HEK293T (cell line): Measurements from ENCODE around the gene AKAP11.

Source experiments
- CTCF ChIA-PET: fragments of 350-600 bp; formaldehyde crosslinking; extraction: SDS; loops from one replicate; lab custom pipeline; 2021; ENCODE audit warnings: antibody characterized with exemption, inconsistent platforms; lab: Yijun Ruan, JAX
- POLR2A ChIA-PET: fragments of 350-600 bp; formaldehyde crosslinking; extraction: SDS; loops from one replicate; lab custom pipeline; 2020; ENCODE audit warnings: antibody characterized with exemption, inconsistent platforms; lab: Yijun Ruan, JAX
- DNase-seq: peaks from one replicate; pipeline ENCODE4 v3.0.0; 2012; ENCODE audit warnings: mixed read lengths; ENCODE audit errors: extremely low spot score
- ARNT ChIP-seq: fragments of 450-650 bp; IDR thresholded peaks from 2 replicates; pipeline ENCODE4 v1.6.1; 2017; ENCODE audit warnings: mild to moderate bottlenecking
- BHLHE40 ChIP-seq: fragments of 450-650 bp; IDR thresholded peaks from 2 replicates; pipeline ENCODE4 v1.6.1; 2016; ENCODE audit warnings: mild to moderate bottlenecking, moderate library complexity, borderline replicate concordance
- CTBP1 ChIP-seq: fragments of 450-650 bp; IDR thresholded peaks from 2 replicates; pipeline ENCODE4 v1.6.1; 2016; ENCODE audit warnings: borderline replicate concordance
- ELF4 ChIP-seq: fragments of 450-650 bp; IDR thresholded peaks from 2 replicates; pipeline ENCODE4 v1.6.1; 2017; ENCODE audit warnings: antibody characterized with exemption
- FOXA1 ChIP-seq: fragments of 450-650 bp; IDR thresholded peaks from 2 replicates; pipeline ENCODE4 v1.6.1; 2016; ENCODE audit warnings: mild to moderate bottlenecking
- FOXK2 ChIP-seq: fragments of 450-650 bp; IDR thresholded peaks from 2 replicates; pipeline ENCODE4 v1.6.1; 2016; ENCODE audit warnings: mild to moderate bottlenecking
- FOXM1 ChIP-seq: fragments of 450-650 bp; IDR thresholded peaks from 2 replicates; pipeline ENCODE4 v1.6.1; 2017; ENCODE audit warnings: mild to moderate bottlenecking, borderline replicate concordance
- HDGF ChIP-seq: fragments of 450-650 bp; IDR thresholded peaks from 2 replicates; pipeline ENCODE4 v1.6.1; 2017; ENCODE audit warnings: antibody characterized with exemption, borderline replicate concordance
- L3MBTL2 ChIP-seq: fragments of 450-650 bp; conservative IDR thresholded peaks from 2 replicates; pipeline ENCODE4 v1.6.1; 2016; ENCODE audit warnings: mild to moderate bottlenecking
- LEF1 ChIP-seq: fragments of 450-650 bp; IDR thresholded peaks from 2 replicates; pipeline ENCODE4 v1.6.1; 2017; ENCODE audit warnings: mild to moderate bottlenecking, borderline replicate concordance
- NFRKB ChIP-seq: fragments of 450-650 bp; IDR thresholded peaks from 2 replicates; pipeline ENCODE4 v1.6.1; 2016; ENCODE audit warnings: mild to moderate bottlenecking, moderate library complexity
- SP1 ChIP-seq: fragments of 450-650 bp; IDR thresholded peaks from 2 replicates; pipeline ENCODE4 v1.6.1; 2017
- SUZ12 ChIP-seq: fragments of 450-650 bp; IDR thresholded peaks from 2 replicates; pipeline ENCODE4 v1.6.1; 2016; ENCODE audit warnings: mild to moderate bottlenecking
- TARDBP ChIP-seq: fragments of 450-650 bp; IDR thresholded peaks from 2 replicates; pipeline ENCODE4 v1.6.1; 2016
- ZNF384 ChIP-seq: fragments of 450-650 bp; IDR thresholded peaks from 2 replicates; pipeline ENCODE4 v1.6.1; 2016
- TF ChIP-seq, protein P1 (sequence below): fragments of 450-650 bp; IDR thresholded peaks from 2 replicates; pipeline ENCODE4 v1.6.1; 2016

Gene AKAP11

DNA sequence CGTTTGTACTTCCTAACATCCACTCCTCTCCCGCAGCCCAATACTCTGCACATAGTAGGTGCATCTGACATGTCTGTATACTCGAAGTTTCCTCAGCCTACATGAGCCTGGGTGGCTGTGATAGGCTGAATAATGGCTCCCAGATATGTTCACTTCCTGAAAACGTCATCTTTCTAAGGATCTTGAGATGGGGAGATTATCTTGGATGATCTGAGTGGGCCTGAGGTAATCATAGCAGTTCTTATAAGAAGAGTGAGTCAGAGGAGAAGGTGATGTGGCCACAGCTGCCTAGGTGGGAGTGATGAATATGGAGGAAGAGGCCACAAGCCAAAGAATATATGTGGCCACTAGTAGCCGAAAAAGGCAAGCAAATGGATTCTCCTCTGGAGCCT is 84.2 kb downstream of the AKAP11 start:
- POLR2A ChIA-PET = no interaction called here
- DNase-seq = no peak
- no peak for TF ChIP-seq BHLHE40
- TF ChIP-seq L3MBTL2 = no peak
- no peak for TF ChIP-seq ZNF384
- TF ChIP-seq, protein P1, sequence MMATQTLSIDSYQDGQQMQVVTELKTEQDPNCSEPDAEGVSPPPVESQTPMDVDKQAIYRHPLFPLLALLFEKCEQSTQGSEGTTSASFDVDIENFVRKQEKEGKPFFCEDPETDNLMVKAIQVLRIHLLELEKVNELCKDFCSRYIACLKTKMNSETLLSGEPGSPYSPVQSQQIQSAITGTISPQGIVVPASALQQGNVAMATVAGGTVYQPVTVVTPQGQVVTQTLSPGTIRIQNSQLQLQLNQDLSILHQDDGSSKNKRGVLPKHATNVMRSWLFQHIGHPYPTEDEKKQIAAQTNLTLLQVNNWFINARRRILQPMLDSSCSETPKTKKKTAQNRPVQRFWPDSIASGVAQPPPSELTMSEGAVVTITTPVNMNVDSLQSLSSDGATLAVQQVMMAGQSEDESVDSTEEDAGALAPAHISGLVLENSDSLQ = no peak
- no peak for TF ChIP-seq FOXA1
- CTCF ChIA-PET = no interaction called here

DNA sequence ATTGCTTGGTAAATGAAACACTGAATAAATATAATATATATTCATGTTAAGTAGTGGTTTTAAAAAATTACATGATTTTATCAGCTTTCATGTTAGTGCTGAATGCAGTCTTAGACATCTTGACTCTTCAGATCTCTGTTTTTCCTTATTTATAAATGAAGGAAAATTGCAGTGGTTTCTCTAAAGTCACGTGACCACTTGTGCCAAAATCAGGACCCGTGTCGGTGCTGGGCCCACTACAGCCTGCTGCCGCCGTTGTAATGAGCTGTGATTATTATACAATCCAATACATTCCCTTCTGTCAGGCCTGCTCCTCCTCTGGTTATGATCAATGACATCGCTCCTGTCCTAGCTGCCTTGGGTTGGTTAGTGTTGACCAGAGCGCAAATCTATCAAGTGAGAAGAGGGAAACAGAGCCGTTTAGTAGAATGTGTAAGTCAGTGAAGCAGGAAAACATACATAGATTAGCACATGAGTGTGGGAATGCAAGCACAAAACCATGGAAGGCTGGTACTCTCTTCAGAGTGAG is 88.2 kb downstream of the AKAP11 start:
- POLR2A ChIA-PET = no interaction called here
- DNase-seq = no peak
- TF ChIP-seq FOXM1 = no peak
- no peak for TF ChIP-seq NFRKB
- no peak for TF ChIP-seq L3MBTL2
- TF ChIP-seq TARDBP = no peak
- TF ChIP-seq FOXA1 = no peak
- no peak for TF ChIP-seq LEF1
- TF ChIP-seq BHLHE40 = no peak
- TF ChIP-seq SP1 = no peak
- TF ChIP-seq FOXK2 = no peak
- CTCF ChIA-PET = no interaction called here

DNA sequence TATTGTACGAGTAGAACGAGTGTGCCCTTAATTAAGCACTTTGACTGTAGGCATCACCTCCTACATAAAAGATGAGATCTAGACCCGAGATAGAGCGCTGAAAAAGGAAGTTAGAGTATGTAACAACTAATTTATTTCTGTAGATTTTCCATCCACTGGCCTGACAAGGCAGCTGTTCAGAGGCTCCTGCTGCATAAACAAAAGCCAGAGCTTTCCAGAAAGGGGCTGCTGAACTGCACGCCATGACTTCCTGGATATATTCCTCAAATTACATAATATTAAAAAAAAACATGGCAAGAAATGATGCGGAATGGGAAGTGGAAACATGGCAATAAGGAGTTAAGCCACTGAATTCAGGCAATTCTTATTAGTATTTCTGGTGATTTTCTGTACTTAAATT is 89.7 kb downstream of the AKAP11 start:
- DNase-seq = no peak
- ChIA-PET CTCF (interaction anchor here (0.7 kb wide), 1 partner anchor 78 kb away, joined by 9 read pairs; no protein-coding TSS in a partner anchor), POLR2A (no interaction called here)
- TF ChIP-seq SUZ12 (no peak), TARDBP (no peak), FOXA1 (no peak), ARNT (no peak), BHLHE40 (no peak), NFRKB (no peak), LEF1 (no peak), FOXM1 (no peak), CTBP1 (no peak)
- TF ChIP-seq, protein P1 = no peak

DNA sequence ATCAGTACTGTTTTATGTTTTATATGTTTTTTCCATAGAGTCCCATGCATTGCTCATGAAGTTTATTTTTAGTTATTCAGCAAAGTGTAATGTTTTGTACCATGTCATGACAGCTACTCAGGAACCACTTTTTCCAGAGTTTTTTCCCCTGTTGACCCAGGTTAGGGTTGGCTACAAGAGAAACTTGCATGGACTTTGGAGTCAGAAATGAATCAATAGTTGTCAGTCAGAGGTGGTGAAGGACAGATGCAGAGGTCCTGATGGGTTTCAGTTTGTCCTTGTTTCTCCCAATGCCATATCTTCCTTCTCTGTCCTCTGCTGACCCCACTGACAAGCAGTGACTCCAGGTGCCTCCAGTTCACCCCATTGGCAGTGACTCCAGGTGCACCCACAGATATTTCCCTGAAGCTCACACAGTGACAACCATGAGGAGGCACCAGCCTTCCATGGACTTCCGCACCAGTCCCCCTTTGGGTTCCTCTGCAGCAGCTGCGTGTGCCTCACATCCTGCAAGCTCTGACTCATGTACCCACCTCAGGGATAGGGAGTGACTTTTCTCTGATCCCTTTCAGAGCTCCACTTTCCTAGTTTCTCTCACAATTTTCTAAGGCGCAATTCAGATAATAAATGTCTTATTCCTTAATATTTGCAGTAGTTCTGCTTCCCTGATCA is 92.1 kb downstream of the AKAP11 start:
- CTCF ChIA-PET = no interaction called here
- DNase-seq = no peak
- POLR2A ChIA-PET = no interaction called here
- TF ChIP-seq FOXM1 = no peak
- TF ChIP-seq ARNT = no peak
- TF ChIP-seq SUZ12 = no peak
- no peak for TF ChIP-seq L3MBTL2
- no peak for TF ChIP-seq ZNF384
- TF ChIP-seq ELF4 = no peak
- TF ChIP-seq FOXK2 = no peak
- TF ChIP-seq BHLHE40 = no peak
- TF ChIP-seq CTBP1 = no peak
- TF ChIP-seq TARDBP = no peak
- no peak for TF ChIP-seq SP1
- TF ChIP-seq NFRKB = no peak
- no peak for TF ChIP-seq LEF1
- TF ChIP-seq, protein P1 = no peak
- no peak for TF ChIP-seq HDGF
- TF ChIP-seq FOXA1 = no peak

DNA sequence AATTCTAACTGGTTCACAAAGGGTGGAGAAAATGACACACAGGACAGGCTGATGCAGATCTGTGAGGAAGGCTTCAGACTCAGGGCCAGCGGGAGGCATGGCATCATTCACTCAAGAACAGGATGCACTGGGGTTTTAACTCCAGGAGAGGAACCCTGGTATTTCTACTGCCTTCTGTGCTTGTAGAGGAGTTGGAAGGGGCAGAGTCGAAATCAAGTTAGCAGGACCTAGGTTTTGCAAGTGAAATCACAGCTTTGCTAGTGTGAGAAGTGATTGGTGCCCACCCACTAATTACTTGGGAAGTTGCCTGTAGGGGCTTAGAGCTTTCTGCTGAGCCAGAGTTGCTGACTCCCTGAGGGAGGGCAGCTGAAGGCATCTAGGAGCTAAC is 92.7 kb downstream of the AKAP11 start:
- TF ChIP-seq CTBP1 (no peak), NFRKB (no peak), SP1 (no peak), BHLHE40 (no peak), ZNF384 (no peak), HDGF (no peak), ELF4 (no peak), FOXA1 (no peak), TARDBP (no peak), FOXM1 (no peak), LEF1 (no peak), ARNT (no peak), SUZ12 (no peak), L3MBTL2 (no peak)
- TF ChIP-seq, protein P1 = no peak
- ChIA-PET POLR2A (no interaction called here), CTCF (no interaction called here)
- no peak for DNase-seq

DNA sequence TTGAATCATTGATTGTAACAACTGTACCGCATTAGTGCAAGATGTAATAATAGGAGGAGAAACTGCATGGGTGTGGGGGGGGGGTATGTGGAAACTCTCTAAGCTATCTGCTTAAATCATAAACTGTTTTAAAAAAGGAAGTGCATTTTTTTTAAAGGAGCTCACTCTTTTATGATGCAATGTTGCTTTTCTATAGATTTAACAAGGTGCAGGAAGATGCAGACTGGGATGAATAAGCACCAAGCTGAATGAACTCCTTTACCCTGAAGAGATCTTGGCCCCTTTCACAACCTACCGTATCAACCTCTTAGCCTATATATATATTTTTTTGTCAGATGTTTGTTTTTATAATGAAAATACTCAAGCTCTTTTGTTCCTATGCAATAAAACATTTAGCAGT is 95.9 kb downstream of the AKAP11 start:
- no peak for TF ChIP-seq ARNT
- no peak for TF ChIP-seq FOXK2
- no peak for TF ChIP-seq NFRKB
- TF ChIP-seq FOXA1 = no peak
- TF ChIP-seq CTBP1 = no peak
- TF ChIP-seq ELF4 = no peak
- CTCF ChIA-PET = no interaction called here
- POLR2A ChIA-PET = no interaction called here
- no peak for DNase-seq
